ENCODE data around the gene KHDC4.
A peak's percentile ranks its signal among the peaks of the same experiment; 100 is the strongest.

The KHDC4 gene

GRCh38 chr1:155968670-155969069, 34.5 kb upstream of the KHDC4 start:
- no peak for DNase-seq

DNA sequence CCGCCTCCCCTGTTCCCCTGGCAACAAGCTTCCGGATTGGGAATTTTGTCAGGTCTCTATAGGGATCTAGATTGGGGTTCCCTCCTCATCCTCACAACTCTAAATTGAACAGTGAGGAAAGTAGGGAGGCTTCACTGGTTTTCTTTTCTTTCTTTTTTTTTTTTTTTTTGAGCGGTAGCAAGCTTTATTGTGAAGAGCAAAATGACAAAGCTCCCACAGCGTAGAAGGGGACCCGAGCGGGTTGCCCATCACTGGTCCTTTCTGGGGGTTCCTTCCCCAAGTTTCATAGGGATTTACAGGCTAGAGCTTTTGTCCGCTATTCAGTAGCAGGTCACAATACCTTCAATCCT, 33.8 kb upstream of the KHDC4 start:
- no peak for DNase-seq

DNA sequence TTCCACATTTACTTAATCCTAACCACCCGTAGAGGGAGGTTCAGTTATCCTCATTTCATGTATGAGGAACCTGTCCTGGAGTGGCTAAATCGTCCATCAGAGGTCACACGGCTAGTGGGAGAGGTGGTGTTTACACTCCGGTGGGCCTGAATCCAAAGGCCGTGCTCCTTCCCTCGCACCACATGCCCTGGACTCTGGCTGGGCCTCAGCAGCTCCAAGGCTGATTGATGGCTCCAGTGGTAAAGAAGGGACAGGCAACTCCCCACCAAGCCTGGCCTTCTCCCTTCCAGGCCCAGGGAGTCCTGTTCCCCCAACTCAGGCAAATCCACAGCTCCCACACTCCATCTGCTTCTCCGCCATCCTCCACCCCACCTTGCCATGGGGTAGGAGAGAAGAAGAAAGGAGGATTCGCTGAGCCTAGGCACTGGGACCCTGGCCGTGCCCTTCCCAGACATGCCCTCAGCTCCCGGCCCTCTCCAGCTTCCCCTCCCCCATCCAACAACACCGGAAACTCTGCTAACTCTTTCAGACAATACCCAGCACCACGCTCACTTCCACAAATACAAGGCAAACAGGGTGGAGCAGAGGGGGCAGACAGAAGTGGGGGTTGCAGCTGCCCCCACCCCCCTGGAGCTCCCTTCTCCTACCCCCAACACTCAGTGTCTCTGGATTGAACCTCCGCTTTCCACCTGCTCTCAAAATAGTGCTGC, 33.3 kb upstream of the KHDC4 start:
- DNase-seq = no peak

DNA sequence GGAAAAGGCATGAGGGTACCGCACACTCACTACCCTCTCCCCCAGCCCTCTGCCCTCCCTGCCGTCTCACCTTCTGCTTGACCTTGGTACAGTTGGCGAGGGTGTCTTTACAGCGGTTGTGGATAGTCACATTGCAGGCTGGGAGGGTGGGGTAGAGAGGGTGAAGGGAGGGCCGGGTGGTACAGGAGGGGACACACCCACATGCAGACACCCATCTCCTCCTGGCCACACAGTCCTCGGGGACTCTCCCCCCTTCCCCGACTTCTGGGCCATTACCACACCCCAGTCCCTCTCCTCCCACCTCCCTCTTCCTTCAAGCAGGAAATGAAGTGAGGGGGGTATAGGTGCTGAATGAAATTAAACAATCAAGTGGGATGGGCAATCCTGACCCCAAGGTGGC, 32.5 kb upstream of the KHDC4 start:
- DNase-seq = no peak

DNA sequence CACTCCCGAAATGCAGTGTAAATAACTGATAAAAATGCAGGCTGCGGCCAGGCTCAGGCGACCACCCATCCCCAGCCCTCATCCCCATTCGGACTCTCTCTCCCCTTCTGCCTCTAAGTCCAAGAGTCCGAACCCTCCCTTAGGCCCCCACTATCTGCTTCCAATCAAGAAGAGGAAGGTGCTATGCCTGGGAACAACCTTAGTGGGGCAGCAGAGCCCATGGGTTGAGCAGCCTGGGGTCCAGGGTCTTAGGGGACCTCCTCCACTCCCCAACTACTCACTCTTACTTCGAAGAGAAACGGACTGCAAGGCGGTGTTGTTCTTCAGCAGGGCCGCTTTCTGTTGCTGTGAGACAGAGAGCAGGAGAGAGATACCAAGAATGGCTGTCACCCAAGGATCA, 31.9 kb upstream of the KHDC4 start:
- no peak for DNase-seq

- no peak for DNase-seq
Measured at GRCh38 chr1:155964193-155964592, 30.0 kb upstream of the KHDC4 start.

- DNase-seq = no peak
Measured at GRCh38 chr1:155962599-155963211, 28.5 kb upstream of the KHDC4 start.

- DNase-seq = peak in 1 of 2 experiments; percentile 36
Measured at GRCh38 chr1:155961937-155962336, 27.7 kb upstream of the KHDC4 start.

DNA sequence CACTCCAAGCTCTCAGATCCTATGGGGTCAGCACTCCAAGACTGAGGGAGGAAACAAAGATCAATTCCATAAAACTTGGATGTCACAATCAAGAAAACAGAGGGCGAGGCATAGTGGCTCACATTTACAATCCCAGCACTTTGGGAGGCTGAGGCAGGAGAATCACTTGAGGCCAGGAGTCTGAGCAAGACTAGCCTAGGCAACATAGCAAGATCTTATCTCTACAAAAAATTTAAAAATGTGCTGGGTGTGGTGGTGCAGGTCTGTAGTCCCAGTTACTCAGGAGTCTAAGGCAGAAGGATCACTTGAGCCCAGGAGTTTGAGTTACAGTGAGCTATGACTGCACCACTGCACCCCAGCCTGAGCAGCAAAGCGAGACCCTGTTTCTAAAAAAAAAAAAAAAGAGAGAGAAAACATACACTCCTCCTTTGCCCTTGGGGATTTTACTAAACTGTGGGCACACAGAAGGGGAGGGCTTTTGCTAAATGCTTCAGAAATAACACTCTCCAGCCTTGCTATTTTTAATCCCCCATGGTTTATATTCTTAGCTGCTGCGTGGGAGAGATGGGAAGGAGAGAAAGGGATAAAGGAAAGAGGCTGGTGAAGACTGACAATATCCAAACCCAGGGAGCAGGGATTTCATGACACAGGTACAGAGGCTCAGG, 26.0 kb upstream of the KHDC4 start:
- DNase-seq = no peak

GRCh38 chr1:155957411-155957915, 23.2 kb upstream of the KHDC4 start:
- DNase-seq = no peak

DNA sequence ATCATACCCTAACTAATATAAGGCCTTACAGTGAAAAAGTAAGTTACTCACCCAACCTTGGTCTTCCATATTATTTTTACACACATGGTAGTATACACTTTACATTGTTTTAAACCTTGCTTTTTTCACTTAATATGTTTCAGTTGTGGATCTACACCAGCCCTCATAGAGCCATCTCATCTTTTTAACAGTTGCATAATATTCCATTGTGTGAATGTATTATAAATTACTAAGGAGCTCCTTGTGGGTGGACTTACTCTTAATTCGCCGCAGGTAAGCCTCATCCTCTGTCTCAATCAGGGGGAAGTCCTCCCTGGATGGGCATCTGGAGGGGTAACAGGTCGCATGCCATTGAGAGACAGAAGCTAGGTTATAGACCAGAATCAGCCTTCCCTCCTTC, 20.4 kb upstream of the KHDC4 start:
- no peak for DNase-seq

GRCh38 chr1:155952505-155952890, 18.3 kb upstream of the KHDC4 start:
- no peak for DNase-seq

- DNase-seq = no peak
Measured at GRCh38 chr1:155951753-155952504, 17.7 kb upstream of the KHDC4 start.

DNA sequence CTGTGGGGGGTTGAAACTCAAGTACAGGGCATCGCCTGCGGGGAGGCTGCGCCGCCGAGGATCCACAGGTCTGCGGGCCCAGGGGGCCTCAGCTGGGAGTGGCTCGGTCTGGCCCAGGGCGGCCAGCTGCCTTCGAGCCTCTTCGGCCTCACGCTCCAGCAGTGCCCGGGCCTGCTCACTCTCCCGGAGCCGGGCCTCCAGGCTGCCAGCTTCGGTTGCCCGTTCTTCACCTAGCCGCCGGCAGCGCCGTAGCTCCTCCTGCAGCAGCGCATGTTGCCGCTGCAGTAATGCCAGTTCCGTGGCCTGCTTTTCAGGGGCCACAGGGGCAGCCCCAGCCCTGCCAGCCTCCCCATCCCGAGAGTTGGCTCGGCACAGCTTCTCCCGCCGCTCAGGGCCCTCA, 16.6 kb upstream of the KHDC4 start:
- DNase-seq = no peak

DNA sequence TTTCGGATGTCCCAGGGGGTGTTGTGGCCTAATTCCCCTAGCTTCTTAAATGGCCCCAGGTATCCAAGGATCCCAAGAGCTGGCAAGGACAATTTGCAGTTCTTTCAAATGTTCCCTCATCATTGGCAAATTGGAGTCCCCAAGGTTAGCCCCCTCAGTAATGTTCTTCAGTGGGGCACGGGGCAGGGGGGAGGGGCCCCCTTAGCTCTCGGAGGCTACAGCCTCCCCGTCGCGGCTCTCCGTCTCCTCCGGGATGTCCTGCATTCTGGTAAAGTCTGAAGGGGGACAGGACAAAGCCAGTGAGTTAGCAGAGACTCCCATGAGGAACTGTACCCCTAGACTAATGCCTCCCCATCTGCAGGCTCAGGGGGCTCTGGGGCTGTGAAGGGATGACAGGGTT, 13.5 kb upstream of the KHDC4 start:
- DNase-seq = no peak

GRCh38 chr1:155947292-155947691, 13.1 kb upstream of the KHDC4 start:
- no peak for DNase-seq

GRCh38 chr1:155946633-155947219, 12.5 kb upstream of the KHDC4 start:
- no peak for DNase-seq

DNA sequence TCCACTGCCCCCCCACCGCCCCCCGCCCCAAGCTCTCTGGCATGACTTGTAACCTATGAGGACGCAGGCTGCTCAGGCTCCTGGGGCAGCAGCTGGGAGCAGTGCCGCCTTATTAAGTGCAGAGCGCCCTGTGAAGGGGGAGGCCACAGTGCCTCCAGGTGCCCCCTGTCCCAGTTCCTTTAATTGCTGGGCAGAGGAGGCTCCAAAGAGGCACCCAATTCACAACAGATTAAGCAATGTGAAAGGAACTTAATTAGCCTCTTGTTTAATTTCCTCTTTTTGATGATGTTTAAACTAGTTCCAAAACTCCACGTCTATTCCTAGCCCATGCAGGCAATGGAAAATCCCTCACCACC, 10.2 kb upstream of the KHDC4 start:
- DNase-seq = no peak

DNA sequence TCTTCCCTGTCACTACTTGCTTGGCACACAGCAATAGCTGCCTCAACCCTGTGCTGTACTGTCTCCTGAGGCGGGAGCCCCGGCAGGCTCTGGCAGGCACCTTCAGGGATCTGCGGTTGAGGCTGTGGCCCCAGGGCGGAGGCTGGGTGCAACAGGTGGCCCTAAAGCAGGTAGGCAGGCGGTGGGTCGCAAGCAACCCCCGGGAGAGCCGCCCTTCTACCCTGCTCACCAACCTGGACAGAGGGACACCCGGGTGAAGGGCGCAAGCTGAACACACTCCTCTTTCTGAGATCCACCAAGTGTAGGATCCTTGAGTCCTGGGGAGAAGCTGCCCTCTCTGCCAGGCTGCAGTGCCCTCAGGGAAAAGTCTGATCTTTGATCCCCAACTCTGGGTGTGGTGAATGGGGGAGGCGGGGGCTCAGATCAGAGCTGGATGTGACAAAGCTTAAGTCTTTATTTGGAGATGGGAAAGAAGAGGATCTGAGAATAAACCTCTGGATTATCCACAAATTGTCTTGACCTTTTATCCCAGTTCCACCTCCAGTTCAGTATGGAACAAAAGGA, 8.4 kb upstream of the KHDC4 start:
- no peak for DNase-seq

DNA sequence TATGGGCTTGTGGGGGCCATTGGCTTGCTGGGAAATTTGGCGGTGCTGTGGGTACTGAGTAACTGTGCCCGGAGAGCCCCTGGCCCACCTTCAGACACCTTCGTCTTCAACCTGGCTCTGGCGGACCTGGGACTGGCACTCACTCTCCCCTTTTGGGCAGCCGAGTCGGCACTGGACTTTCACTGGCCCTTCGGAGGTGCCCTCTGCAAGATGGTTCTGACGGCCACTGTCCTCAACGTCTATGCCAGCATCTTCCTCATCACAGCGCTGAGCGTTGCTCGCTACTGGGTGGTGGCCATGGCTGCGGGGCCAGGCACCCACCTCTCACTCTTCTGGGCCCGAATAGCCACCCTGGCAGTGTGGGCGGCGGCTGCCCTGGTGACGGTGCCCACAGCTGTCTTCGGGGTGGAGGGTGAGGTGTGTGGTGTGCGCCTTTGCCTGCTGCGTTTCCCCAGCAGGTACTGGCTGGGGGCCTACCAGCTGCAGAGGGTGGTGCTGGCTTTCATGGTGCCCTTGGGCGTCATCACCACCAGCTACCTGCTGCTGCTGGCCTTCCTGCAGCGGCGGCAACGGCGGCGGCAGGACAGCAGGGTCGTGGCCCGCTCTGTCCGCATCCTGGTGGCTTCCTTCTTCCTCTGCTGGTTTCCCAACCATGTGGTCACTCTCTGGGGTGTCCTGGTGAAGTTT, 7.8 kb upstream of the KHDC4 start:
- DNase-seq = no peak

- DNase-seq = no peak
Measured at GRCh38 chr1:155940993-155941844, 7.0 kb upstream of the KHDC4 start, which contains the start of gene RXFP4. Gene RXFP4 (plus strand): TSS chr1:155941638. CDS start chr1:155941710, 72 bp downstream.

Measured in activated CD4-positive, alpha-beta T cell treated with anti-CD3 and anti-CD28 coated beads, Interleukin-2, amount 50 U/mL, for 48 hours (primary cell).